NCI-H2107 treated with DMSO at 0.1 percent for 48 hours (cell line): Measurements from ENCODE around the gene SMS.

ENCODE experiments used
- DNase-seq: peaks from one replicate; lab custom pipeline; 2025; ENCODE audit not compliant: unreplicated experiment; lab: John Stamatoyannopoulos, UW

The SMS gene

DNA sequence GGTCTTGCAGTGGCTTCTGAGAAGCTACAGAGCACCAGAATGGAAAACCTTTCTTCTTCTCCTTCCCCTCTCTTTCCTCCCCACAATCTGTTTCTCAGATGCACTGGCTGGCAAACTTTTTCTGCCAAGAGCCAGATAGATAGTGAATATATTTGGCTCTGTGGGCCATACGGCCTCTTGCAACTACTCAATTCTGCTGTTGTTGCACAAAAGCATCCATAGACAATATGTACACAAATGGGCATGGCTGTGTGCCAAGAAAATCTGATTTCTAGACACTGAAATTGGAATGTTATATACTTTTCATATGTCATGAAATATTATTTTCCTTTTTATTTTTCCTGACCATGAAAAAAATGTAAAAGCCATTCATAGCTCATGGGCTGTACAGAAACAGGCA, 94.7 kb downstream of the SMS start:
- no peak for DNase-seq

DNA sequence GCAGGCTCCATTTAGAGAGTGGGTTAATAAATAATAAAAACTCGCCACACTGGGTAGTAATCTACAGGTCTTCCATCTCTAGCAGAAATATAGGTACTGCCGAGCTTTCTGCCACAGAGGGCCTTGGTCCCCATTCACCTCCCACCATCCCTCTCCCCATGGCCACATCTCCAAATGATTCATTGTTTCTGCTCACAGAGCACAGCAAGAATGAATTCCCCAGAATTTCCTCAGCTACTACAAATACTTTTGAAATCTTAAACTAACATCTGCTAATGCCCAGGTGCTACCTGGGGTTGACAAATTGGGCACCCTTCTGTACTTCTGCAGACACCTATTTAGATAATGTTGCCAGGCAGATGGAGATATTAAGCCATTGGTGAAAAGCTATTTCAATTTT, 96.7 kb downstream of the SMS start:
- DNase-seq = no peak

GRCh38 chrX:22037911-22038537, 97.5 kb downstream of the SMS start:
- DNase-seq = no peak

DNA sequence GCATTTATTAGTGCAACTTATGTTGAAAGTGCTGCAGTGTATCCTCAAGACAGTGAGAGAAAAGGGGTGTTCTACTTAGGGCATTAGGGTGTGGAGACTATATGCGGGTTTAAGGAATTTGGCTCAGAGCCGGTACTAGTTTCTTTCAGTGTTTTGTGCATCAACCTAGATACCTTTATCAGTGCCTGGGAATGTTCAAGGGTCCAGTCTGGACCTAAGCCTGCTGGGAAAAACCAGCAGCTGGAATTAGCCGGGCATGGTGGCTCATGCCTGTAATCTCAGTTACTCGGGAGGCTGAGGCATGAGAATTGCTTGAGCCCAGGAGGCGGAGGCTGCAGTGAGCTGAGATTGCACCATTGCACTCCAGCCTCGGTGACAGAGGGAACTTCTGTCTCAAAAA, 99.0 kb downstream of the SMS start:
- DNase-seq = no peak

DNA sequence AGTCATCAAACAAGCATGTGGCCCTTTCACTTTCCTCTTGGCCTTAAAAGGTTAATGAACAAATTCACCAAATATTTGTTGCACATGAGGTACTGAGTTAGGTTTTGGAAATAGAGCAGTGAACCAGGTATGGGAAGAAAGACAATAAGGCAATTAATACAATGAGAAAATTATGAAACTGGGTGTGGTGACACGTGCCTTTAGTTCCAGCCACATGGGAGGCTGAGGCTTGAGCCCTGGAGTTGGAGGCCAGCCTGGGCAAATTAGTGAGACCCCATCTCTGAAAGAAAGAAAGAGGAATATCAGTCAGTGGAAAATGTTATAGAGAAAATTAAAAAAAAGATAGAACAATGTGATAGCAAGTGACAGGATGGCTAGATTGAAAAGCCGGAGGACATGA, 99.7 kb downstream of the SMS start:
- DNase-seq = no peak

DNA sequence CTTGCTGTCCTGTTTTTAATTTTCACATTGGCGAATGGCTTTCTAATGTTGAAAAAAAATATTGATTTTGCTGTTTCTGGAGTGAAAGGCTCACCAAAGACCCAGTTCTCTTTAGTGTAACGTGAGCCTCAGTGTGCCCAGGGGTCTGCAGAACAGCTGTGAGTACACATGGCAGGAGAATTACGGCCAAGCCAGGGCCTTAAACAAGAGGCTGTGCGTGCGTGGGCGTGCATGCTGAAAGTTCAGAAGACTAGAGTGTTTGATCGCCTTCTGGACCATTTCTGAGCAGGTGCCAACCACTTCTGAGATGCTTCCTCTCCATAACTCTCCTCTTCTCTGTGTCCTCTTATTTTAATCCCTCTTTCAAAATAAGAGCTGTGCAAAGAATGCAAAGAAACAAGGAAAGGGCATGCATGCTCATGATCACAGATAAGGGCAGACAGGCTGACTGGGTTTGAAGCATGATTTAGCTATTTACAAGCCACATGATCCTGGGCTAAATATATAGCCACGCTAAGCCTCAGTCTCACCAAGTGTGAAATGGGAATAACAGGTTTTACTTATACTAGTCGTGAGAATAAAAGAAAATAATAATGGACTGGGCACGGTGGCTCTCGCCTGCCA, 101.5 kb downstream of the SMS start:
- no peak for DNase-seq

DNA sequence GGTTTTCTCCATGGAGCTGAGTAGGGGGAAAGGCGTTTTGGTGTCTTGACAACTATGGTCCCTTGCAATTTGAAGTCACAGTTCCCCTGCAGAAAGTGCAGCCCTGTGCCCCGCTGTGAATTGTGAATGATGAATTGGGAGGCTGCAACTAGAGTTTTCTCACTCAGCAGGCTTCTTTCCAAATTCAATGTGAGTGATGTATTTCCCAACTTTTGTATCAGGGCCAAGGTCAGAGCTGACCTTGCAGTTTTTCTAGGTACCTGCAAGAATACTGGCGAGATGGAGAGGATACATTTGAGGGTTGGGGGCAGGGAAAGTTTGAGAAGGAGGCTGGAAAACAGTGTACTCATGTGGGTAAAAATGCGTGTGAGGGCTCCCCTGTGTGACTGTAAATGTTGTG, 103.4 kb downstream of the SMS start:
- no peak for DNase-seq
